HG03342 (cell line): ENCODE data around the gene CALD1.

ENCODE experiments used
- ATAC-seq: cut with Tn5 transposase; IDR thresholded peaks from one replicate; pipeline ENCODE4 v1.9.1; 2021; ENCODE audit warnings: mild to moderate bottlenecking, moderate library complexity; ENCODE audit not compliant: unreplicated experiment

CALD1 gene

GRCh38 chr7:134891696-134892678 lies 112.6 kb downstream of the CALD1 start:
- no peak for ATAC-seq

GRCh38 chr7:134892963-134893362 lies 113.5 kb downstream of the CALD1 start:
- ATAC-seq, result no peak

GRCh38 chr7:134893920-134894319 lies 114.5 kb downstream of the CALD1 start:
- ATAC-seq, result no peak

- no peak for ATAC-seq
These were observed 115.5 kb downstream of the CALD1 start for GRCh38 chr7:134894928-134895327.

GRCh38 chr7:134896073-134896472 lies 116.6 kb downstream of the CALD1 start:
- ATAC-seq, result no peak

GRCh38 chr7:134897936-134898335 lies 118.5 kb downstream of the CALD1 start:
- no peak for ATAC-seq

- ATAC-seq, result no peak
These were observed 120.3 kb downstream of the CALD1 start for GRCh38 chr7:134899729-134900128.

GRCh38 chr7:134900166-134900982 lies 120.9 kb downstream of the CALD1 start:
- ATAC-seq, result peak; percentile 77

- ATAC-seq, result no peak
These were observed 122.1 kb downstream of the CALD1 start for GRCh38 chr7:134901389-134902020.

- ATAC-seq, result no peak
These were observed 122.6 kb downstream of the CALD1 start for GRCh38 chr7:134902058-134902457.

- ATAC-seq, result no peak
These were observed 123.8 kb downstream of the CALD1 start for GRCh38 chr7:134903073-134903790.

- ATAC-seq, result no peak
These were observed 125.9 kb downstream of the CALD1 start for GRCh38 chr7:134905375-134905774.

- ATAC-seq, result no peak
These were observed 127.6 kb downstream of the CALD1 start for GRCh38 chr7:134907000-134907399.

GRCh38 chr7:134907639-134908038 lies 128.2 kb downstream of the CALD1 start:
- no peak for ATAC-seq

- peak; percentile 68 for ATAC-seq
These were observed 128.9 kb downstream of the CALD1 start for GRCh38 chr7:134908289-134908688.

- ATAC-seq, result no peak
These were observed 130.9 kb downstream of the CALD1 start for GRCh38 chr7:134910214-134910890.

- peak; percentile 43 for ATAC-seq
These were observed 131.5 kb downstream of the CALD1 start for GRCh38 chr7:134910968-134911367.

GRCh38 chr7:134916171-134916883 lies 136.9 kb downstream of the CALD1 start:
- ATAC-seq, result no peak

GRCh38 chr7:134919240-134919641 lies 139.8 kb downstream of the CALD1 start:
- ATAC-seq, result peak; percentile 77
